DMS53 treated with DMSO at 0.1 percent for 48 hours (cell line): Measurements from ENCODE around the gene MAK.
"Not testable (repeated sequence)": the region's sequence is repeated elsewhere in the genome, so short reads cannot be mapped to it uniquely, and the experiment has no call there.

Experiments used
- DNase-seq: peaks from one replicate; lab custom pipeline; 2025; ENCODE audit not compliant: unreplicated experiment; lab: John Stamatoyannopoulos, UW

Gene MAK

GRCh38 chr6:10792101-10792500 is 46.2 kb downstream of the MAK start:
- no peak for DNase-seq

- DNase-seq = no peak
These were observed 46.7 kb downstream of the MAK start for GRCh38 chr6:10791673-10792072.

DNA sequence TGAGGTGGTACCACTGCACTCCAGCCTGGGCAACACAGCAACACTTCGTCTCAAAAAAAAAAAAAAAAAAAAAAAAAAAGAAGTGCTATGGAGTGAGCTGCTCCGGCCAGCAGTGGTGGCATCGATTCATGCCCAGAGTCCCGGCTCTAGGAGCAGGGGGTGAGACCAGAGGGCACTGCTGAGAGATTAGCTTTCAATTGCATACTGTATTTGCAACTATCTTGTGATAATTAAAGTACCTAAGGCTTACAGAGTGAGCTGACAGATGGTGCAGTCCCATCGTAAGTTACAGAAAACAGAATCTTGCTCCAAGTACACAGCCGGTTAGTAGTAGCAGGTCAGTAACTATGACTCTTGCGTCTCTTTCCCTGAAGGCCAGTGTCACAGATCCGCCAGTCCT is 59.3 kb downstream of the MAK start:
- no peak for DNase-seq

- DNase-seq = no peak
These were observed 60.1 kb downstream of the MAK start for GRCh38 chr6:10778230-10778629.

GRCh38 chr6:10771371-10771894 is 66.9 kb downstream of the MAK start:
- no peak for DNase-seq

GRCh38 chr6:10769419-10769818 is 68.9 kb downstream of the MAK start:
- DNase-seq = no peak

DNA sequence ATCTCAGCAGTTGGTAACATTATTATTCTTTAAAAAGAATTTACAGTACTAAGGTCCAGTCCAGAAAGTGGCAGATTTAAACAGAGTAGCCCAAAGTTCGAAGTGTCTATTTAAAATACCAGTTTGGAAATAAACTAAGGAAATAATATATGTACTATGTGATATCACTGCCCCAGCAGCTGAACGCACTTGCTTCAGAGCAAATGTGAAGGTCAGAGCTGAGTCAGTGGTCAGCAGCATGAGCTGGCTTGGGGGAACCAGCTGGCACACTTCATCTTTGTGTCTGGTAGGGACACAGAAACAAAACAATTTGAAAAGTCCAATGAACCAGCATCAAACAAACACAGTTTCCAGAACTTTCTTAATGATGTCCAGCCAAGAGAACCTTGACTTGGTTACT is 75.3 kb downstream of the MAK start:
- DNase-seq = no peak

- DNase-seq = no peak
These were observed 78.4 kb downstream of the MAK start for GRCh38 chr6:10759884-10760329.

DNA sequence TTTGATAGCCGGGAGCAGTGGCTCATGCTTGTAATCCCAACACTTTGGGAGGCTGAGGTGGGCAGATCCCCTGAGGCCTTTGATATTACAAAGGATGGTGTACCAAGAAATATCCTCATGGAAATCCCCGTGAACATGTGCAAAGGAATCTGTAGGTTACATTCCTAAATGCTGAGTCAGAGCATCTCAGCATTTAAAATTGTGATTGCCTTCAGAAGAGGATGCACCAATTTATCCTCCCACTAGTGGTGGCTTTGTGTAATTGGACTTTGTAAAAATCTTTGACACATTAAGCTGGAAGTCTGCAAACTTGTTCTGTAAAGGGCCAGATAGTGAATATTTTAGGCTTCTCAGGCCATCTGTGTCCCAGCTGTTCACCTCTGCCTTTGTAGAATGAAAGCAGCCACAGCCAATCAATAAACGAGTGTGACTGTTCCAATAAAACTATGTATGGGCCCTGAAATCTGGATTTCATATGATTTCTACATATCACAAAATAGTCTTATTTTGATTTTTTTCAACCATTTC is 79.0 kb downstream of the MAK start:
- peak; percentile 6 for DNase-seq

DNA sequence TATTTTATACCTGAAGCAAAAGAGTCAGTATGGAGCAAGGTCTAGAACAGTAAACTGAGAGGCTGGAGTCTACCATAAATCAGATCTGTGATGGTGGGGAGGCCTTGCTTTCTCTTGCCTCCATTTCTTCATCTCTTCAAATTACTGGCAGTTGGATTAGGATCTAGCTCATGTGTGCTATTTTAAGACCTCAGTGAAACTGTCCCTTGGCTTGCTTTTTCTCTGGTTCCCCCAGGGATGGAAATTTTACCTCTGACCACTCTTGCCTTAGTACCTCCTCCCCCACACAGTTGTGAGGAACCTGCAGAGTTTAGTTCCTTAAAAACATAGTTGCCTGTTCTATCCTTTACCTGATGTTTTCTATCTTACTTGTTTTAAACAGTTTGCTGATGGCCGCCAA is 82.3 kb downstream of the MAK start:
- no peak for DNase-seq

DNA sequence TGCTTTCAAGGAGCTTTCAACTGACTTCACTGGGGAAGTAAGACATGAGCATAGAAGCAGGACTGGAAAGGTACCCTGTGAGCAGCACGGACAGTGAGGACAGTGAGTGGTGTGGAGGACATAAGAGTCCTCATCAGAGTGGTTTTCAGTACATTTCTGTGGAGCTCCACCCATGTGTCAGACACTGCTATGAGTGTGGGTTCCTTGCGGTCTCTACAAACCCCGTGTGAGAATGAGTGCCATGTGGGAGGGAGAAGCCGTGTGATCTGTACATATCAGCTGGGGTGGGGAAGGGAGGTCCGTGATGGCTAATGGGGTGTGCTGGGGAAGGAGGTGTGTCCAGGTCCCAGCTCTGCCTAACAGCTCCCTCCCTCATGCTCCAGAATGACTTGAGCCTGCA is 86.6 kb downstream of the MAK start:
- not testable (repeated sequence) for DNase-seq

DNA sequence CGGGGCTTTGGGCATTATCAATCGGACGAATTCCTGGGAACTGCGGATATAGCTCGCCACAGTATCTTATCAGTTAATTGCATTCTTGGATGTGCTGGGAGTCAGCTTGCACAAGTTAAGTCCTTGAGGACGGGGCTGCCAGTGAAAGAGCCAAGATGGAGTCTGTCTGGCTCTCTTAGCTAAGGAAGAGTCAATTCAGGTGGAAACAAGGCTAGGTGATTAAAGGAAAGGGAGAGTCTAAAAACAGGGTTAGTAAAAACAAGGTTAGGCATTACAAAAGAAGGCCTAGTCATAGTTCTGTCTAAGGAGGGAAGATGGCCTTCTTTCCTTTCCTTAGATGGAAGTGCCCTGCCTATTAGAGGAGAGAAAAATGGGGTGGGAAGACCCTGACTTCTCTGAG is 87.8 kb downstream of the MAK start:
- DNase-seq = not testable (repeated sequence)

DNA sequence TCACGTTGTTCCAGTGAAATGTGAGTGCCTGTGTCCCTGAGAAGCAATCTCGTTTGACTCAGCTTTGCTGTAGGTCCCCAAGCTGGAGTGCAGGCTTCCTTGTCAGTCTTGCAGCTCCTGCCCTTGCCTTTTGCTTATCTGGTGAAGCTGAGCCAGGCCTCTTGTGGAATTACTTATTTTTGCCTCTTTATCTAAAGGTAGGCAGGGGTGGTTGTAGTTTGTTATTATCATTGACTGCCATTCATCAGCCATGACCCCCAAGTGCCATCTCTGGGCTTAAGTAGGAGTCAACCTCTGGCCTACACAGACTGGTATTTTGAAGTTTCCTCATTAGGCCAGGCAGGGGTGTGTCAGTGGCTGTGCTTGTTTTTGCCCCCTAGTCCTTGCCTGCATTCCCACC is 88.6 kb downstream of the MAK start:
- DNase-seq = no peak

- peak; percentile 96 for DNase-seq
These were observed 90.9 kb downstream of the MAK start, which contains the start of gene TMEM14B for GRCh38 chr6:10747251-10747972. TMEM14B (plus strand) TSS chr6:10747805; CDS start chr6:10749246, 1,441 bp downstream.

DNA sequence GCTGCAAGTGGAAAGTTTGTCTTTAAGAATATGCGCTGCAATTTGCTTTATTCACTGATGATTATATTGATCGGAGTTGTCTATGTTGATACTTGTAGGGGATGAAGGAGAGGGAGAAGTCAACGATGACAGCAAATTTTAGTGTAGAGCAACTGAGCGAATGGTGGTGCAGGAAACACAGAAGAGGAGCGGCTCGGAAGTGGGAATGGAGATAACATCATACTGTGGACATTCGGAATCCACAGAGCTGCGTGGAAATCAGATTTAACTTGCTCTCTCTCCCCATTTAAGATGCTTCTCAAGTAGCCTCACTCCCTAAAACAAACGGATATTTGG is 91.5 kb downstream of the MAK start:
- peak; percentile 38 for DNase-seq

DNA sequence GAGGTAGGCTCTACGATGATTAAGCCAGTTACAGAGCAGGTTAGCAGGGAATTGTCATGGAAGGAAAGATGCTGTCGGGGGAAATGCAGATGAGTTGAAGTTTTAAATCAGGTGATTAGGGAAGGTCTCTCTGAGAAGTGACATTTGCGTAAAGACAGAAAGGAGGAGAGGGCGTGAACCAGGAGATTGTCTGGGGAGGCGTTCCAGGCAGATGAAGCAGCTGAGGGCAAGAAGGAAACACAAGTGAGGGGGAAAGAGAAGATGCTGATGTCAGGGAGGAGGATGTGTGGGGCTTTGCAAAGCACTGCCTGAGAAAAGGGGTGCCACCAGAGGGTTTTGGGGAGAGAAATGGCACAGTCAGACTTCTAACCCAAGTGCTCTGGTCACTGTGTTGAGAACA is 93.2 kb downstream of the MAK start:
- DNase-seq = no peak

DNA sequence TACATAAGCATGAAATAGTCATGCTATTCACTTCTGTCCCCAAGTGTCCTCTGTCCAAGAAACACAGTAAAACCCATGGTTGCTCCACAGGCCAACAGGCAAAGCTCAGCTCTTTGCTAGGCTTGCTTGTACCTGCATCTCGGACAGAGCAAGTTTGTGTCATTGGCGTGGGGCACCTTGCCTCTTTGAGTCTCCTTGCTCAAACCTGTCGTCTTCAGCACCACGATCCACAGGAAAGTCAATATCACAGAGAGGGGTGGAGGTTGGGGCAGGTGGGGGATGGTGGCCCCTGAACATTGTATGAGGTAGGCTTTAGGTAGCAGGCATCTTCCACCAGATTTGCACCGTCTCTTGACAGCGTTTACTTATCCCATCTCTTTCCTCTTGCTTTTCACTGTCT is 94.8 kb downstream of the MAK start:
- DNase-seq = no peak

DNA sequence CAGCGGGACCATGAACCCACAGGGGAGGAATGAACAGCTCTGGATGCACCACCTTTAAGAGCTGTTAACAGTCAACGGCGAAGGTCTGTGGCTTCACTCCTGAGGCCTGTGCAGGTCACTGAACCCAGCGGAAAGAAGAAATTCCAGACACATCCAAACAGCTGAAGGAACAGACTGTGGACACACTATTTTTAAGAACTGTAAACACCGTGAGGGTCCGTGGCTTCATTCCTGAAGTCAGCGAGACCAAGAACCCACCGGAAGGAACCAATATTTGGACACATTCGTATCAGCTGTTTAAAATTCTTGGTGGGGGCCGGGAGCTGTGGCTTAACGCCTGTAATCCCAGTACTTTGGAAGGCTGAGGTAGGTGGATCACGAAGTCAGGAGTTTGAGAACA is 96.1 kb downstream of the MAK start:
- DNase-seq = no peak

- not testable (repeated sequence) for DNase-seq
These were observed 96.7 kb downstream of the MAK start for GRCh38 chr6:10741643-10742042.

DNA sequence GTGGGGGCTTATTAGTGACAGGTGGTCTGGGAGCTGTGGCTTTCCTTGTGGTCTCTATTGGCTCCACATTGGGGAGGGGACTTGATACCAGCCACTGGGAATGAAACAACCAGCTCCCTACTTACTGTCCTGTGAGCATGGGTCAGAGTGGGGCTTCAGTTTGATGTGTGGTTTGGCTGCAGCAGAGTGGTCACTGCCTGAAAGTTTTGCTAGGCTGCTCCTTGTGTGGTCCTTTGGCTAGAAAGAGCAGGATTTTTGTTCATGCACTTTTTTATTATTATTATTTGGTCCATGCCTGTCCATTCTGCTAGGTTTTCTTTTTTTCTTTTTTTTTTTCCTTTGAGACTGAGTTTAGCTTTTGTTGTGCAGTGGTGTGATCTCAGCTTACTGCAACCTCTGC is 98.3 kb downstream of the MAK start:
- no peak for DNase-seq

DNA sequence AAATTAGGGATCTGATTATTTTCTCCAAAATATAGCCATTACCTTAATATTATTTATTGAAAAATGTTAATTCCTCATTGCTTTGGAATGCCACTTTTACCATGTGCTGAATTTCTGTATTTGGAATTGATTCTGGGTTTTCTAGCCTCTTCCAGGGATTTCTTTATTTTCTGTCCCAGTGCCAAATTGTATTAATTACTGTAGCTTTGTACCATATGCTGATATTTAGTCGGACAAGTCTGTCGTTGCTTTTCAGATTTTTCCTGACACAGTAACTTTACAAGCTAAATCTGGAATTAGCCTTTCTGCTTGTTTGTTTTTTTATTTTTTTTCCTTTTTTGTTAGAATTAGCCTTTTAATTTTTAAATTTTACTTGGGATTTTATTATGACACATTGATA is 101.6 kb downstream of the MAK start:
- DNase-seq = no peak

DNA sequence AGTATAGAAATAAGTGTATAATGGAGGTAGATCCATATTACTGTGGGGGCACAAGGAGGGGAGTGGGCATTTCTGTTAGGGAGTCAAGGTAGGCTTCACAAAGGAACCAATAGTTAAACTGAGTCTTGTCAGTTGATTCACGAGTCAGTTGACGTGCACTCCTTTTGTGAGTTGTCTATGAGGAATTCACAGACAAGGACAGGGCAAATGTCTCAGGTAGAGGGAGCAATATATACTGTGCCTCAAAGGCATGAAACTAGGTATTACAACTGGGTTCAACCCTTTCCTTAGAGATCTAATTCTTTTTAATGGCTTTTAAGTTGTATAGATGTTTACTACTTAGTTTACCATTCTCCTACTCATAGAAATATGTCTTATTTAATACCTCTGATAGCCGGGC is 104.5 kb downstream of the MAK start:
- DNase-seq = no peak
